ENCODE measurements around the gene USP37. TPM values are rescaled to one million over a fixed set of nuclear protein-coding genes. Genes with fewer than 3 reads are reported as not detected.

The USP37 gene
- total and polyA plus RNA-seq, 2 of the 13 experiments (the other 11 are each of a cell fraction or from before 2014, with no cell fraction given), result 6.5 to 30.6 TPM

GRCh38 chr2:218568190-218569037 is at the start of gene USP37, which contains the start of gene CNOT9 (continued):
- TF ChIP-seq, protein P1, sequence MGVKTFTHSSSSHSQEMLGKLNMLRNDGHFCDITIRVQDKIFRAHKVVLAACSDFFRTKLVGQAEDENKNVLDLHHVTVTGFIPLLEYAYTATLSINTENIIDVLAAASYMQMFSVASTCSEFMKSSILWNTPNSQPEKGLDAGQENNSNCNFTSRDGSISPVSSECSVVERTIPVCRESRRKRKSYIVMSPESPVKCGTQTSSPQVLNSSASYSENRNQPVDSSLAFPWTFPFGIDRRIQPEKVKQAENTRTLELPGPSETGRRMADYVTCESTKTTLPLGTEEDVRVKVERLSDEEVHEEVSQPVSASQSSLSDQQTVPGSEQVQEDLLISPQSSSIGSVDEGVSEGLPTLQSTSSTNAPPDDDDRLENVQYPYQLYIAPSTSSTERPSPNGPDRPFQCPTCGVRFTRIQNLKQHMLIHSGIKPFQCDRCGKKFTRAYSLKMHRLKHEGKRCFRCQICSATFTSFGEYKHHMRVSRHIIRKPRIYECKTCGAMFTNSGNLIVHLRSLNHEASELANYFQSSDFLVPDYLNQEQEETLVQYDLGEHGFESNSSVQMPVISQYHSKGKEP (CRISPR knock-in tag; IDR thresholded peaks at IDR 0.05), result no peak
- TF ChIP-seq RFXAP (CRISPR knock-in tag; IDR thresholded peaks at IDR 0.05; ENCODE audit: borderline replicate concordance) (peak; percentile 92), EZH2 (conservative IDR thresholded peaks at IDR 0.05; ENCODE audit: low read depth, low read length) (no peak), E2F2 (CRISPR knock-in tag; IDR thresholded peaks at IDR 0.05; ENCODE audit: borderline replicate concordance) (peak; percentile 95; the same call in 1 of the 2 replicates), NCOA1 (CRISPR knock-in tag; IDR thresholded peaks at IDR 0.05) (peak; percentile 91; the same call in 1 of the 2 replicates), KAT8 (CRISPR knock-in tag; IDR thresholded peaks at IDR 0.05) (peak; percentile 94), ZNF629 (CRISPR knock-in tag; conservative IDR thresholded peaks at IDR 0.05) (0 out of 2 replicates have a peak, but pooled peaks have one; percentile 56), CEBPB (IDR thresholded peaks at IDR 0.05; ENCODE audit: borderline replicate concordance, low read depth, low read length) (peak; percentile 83), ATF1 (CRISPR knock-in tag; IDR thresholded peaks at IDR 0.05) (peak; percentile 80), SRSF4 (IDR thresholded peaks at IDR 0.05; ENCODE audit: low read depth, low read length, poor library complexity, severe bottlenecking) (no peak), CBX1 (IDR thresholded peaks at IDR 0.05; ENCODE audit: low read depth) (peak; percentile 45), NR2F2 (IDR thresholded peaks at IDR 0.05; ENCODE audit: borderline replicate concordance, low read depth) (peak; percentile 91), AFF4 (CRISPR knock-in tag; IDR thresholded peaks at IDR 0.05) (no peak; the same call in 1 of the 2 replicates), ZNF614 (CRISPR knock-in tag; IDR thresholded peaks at IDR 0.05; ENCODE audit: borderline replicate concordance) (peak; percentile 91), SUZ12 (IDR thresholded peaks at IDR 0.05; ENCODE audit: low read depth, low read length) (no peak; the same call in 1 of the 2 replicates), JARID2 (CRISPR knock-in tag; IDR thresholded peaks at IDR 0.05; ENCODE audit: insufficient replicate concordance) (no peak), ZNF382 (CRISPR knock-in tag; IDR thresholded peaks at IDR 0.05; ENCODE audit: borderline replicate concordance) (no peak), MATR3 (CRISPR knock-in tag; IDR thresholded peaks at IDR 0.05) (no peak)
- TF ChIP-seq, protein P2, sequence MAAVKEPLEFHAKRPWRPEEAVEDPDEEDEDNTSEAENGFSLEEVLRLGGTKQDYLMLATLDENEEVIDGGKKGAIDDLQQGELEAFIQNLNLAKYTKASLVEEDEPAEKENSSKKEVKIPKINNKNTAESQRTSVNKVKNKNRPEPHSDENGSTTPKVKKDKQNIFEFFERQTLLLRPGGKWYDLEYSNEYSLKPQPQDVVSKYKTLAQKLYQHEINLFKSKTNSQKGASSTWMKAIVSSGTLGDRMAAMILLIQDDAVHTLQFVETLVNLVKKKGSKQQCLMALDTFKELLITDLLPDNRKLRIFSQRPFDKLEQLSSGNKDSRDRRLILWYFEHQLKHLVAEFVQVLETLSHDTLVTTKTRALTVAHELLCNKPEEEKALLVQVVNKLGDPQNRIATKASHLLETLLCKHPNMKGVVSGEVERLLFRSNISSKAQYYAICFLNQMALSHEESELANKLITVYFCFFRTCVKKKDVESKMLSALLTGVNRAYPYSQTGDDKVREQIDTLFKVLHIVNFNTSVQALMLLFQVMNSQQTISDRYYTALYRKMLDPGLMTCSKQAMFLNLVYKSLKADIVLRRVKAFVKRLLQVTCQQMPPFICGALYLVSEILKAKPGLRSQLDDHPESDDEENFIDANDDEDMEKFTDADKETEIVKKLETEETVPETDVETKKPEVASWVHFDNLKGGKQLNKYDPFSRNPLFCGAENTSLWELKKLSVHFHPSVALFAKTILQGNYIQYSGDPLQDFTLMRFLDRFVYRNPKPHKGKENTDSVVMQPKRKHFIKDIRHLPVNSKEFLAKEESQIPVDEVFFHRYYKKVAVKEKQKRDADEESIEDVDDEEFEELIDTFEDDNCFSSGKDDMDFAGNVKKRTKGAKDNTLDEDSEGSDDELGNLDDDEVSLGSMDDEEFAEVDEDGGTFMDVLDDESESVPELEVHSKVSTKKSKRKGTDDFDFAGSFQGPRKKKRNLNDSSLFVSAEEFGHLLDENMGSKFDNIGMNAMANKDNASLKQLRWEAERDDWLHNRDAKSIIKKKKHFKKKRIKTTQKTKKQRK (IDR thresholded peaks at IDR 0.05; ENCODE audit: low read length), result no peak

Measured in HepG2 (cell line).